GM12872 (cell line): Measurements from ENCODE around the gene P3H2.

Experiments used
- TF ChIP-seq, protein P1 (sequence below): IDR thresholded peaks from 3 replicates; pipeline ENCODE4 v1.5.1; 2011; ENCODE audit warnings: low read depth, mild to moderate bottlenecking, low read length, moderate library complexity; ENCODE audit not compliant: insufficient read depth

P3H2 gene

DNA sequence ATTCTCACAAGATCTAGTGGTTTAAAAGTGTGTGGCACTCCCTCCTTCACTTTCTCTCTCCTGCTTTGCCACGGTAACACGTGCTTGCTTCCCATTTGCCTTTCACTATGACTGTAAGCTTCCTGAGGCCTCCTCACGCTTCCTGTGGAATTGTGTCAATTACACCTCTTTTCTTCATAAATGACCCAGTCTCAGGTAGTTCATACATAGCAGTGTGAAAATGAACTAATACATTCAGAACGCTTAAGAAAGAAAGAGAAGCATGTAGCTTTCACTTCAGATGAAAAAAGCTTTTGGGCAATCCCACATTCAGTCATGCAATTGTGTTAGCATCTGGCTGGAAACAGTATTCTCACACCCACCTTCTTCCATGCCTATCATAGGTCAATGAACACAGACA lies 24.4 kb downstream of the P3H2 start:
- TF ChIP-seq, protein P1, sequence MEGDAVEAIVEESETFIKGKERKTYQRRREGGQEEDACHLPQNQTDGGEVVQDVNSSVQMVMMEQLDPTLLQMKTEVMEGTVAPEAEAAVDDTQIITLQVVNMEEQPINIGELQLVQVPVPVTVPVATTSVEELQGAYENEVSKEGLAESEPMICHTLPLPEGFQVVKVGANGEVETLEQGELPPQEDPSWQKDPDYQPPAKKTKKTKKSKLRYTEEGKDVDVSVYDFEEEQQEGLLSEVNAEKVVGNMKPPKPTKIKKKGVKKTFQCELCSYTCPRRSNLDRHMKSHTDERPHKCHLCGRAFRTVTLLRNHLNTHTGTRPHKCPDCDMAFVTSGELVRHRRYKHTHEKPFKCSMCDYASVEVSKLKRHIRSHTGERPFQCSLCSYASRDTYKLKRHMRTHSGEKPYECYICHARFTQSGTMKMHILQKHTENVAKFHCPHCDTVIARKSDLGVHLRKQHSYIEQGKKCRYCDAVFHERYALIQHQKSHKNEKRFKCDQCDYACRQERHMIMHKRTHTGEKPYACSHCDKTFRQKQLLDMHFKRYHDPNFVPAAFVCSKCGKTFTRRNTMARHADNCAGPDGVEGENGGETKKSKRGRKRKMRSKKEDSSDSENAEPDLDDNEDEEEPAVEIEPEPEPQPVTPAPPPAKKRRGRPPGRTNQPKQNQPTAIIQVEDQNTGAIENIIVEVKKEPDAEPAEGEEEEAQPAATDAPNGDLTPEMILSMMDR, result no peak

DNA sequence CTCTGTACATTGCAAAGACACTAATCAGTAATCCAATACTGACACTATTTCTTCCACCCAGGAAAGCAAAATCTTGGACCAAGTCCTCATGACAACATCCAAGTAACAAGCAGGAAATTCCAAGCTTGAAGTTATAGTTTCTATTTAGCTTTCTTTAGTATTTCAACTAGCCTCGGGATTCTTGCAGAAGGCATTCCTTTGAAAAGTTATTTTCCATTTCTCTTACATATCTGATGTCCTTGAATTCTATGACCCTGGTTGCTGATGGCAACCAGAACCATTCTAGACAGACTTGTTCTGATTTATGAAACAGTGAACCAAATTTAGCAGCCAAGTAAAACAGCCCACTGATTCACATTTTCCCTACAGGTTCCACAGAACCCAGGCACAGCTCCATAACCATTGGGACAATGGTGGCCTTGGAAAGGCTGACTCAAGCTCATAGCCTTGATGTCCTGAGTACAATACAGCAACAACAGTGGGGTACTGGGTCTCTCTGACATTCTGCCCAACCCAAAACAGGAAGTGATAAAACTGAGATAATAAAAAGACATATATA lies 26.5 kb downstream of the P3H2 start:
- TF ChIP-seq, protein P1, result no peak

DNA sequence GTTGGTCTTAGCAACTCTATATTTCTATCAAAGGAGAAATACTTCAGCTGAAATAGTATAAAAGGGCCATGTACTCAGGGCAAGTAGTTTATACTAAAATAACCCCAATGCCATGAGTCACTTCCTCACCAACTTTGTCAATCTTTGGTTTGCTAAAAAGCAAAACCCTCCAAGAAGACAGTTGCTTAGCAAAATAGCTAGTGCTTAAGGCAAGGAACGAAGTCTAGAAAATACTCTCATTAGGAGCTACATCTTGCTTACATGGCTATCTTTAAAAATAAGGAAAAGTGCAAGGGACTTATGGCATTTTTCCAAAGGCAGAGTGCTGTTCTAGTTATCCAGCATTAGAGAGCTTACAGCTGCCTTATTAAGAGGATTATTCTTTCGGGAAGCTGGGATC lies 28.4 kb downstream of the P3H2 start:
- TF ChIP-seq, protein P1, result no peak

DNA sequence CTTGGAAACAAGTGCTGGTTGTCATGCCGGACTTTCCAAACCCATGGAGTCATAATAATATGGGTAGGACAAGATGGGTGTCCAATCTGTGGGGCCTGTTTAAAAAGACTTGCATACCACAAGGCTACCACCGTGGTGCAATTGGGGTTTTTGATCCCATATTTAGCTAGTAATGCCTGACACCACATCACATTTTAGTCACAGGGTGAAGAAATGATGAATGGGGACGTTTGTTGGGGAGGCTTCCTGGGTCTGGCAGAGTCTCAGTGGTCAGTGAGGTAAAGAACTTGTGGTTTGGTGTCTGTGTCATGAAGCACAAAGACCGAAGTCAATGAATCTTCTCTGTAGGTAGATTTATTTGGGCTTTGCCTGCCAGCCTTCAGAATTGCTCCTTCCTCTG lies 31.0 kb downstream of the P3H2 start:
- TF ChIP-seq, protein P1, result no peak

DNA sequence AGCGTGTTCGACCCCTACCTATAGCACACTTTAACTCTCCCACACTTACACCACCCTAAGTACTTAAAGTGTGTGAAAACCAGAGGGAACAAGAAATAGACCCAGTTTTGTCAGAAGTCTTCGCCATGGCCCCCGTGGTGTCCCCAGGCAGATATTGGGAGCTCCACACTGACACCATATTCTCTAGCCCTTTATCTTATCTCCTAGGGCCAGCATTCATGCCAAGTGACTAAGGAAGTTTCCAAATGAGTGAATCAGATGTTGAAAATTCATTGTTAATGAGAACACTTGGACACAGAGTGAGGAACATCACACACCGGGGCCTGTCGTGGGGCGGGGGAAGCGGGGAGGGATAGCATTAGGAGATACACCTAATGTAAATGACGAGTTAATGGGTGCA lies 31.8 kb downstream of the P3H2 start:
- TF ChIP-seq, protein P1, result no peak

DNA sequence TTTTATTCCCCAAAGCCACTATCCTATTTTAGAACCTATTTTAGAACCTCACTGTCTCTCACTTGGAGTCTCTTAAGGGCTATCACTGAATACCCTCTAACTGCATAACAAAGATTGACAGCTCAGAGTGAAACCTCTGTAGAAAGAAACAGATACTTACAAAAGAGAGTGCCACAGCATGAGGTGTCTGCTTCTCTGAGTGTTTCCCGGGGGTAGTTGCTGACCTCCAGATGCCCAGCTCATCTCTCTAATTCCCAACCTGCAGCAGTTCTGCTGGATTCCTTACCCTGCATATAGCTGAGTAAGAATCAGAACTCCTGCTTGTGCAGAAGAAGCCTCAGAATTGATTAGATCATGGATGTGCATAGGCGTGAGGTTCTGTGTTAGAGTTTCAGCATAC lies 34.5 kb downstream of the P3H2 start:
- TF ChIP-seq, protein P1, result no peak

DNA sequence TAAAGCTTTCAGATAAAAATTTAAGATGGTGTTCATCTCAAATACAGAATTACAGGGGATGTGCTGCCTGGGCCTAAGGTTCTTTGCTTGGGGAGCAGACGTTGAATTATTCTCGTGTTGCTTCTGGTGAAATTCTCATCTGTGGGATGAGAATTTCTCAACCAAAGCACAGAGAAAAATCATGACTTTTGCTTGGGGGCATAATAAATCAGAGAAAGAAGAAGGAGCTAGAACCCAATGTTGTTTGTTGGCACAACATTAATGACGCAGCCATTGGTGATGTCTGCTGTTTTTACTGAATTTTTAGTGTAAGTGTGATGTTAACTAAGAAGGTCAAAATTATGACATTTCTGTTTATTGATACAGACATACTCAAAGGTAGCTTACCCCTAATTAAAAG lies 35.7 kb downstream of the P3H2 start:
- TF ChIP-seq, protein P1, result no peak
